Peyer's patch (tissue), 4 donors: Measurements from ENCODE around the gene CCDC14.

ENCODE experiments used
- POLR2A ChIP-seq, 2 donors: fragments of 450-650 bp; IDR thresholded peaks; one replicate each; pipeline ENCODE4 v1.5.1; 2017; ENCODE audit warnings: antibody characterized with exemption in 2 of 2, mild to moderate bottlenecking in 2 of 2, moderate library complexity in 2 of 2
- TF ChIP-seq, protein P1 (sequence below), 6 experiments: fragments of 450-650 bp in 4 of 6; fragments of 200-600 bp in 2 of 6; sonication (generic) in 1 of 6; IDR thresholded peaks; one replicate each; pipeline ENCODE4 v1.5.1; 2017 to 2019; ENCODE audit warnings: antibody characterized with exemption in 6 of 6, mild to moderate bottlenecking in 3 of 6, moderate library complexity in 1 of 6

DNA sequence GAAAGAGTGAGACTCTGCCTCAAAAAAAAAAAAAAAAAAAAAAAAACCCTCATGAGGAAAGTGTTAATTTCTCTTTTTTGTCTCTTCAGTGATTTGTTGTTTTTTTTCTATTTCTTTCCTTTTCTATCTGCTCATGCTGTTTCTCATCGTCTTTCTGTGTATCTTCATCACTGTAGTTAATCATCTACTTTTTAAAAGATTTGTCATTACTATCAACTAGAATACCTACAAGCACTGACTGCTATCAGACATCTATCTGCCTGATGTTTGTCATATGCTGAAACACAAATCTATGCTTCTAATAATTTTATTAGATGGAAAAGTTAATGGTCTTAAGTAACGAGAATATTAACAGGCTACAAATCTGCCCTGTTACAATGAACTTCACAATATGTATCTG lies 26.8 kb downstream of the CCDC14 start:
- TF ChIP-seq, protein P1, sequence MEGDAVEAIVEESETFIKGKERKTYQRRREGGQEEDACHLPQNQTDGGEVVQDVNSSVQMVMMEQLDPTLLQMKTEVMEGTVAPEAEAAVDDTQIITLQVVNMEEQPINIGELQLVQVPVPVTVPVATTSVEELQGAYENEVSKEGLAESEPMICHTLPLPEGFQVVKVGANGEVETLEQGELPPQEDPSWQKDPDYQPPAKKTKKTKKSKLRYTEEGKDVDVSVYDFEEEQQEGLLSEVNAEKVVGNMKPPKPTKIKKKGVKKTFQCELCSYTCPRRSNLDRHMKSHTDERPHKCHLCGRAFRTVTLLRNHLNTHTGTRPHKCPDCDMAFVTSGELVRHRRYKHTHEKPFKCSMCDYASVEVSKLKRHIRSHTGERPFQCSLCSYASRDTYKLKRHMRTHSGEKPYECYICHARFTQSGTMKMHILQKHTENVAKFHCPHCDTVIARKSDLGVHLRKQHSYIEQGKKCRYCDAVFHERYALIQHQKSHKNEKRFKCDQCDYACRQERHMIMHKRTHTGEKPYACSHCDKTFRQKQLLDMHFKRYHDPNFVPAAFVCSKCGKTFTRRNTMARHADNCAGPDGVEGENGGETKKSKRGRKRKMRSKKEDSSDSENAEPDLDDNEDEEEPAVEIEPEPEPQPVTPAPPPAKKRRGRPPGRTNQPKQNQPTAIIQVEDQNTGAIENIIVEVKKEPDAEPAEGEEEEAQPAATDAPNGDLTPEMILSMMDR (IDR thresholded peaks at IDR 0.05), result no peak
- no peak for TF ChIP-seq POLR2A (IDR thresholded peaks at IDR 0.05)
